IMR-90 (cell line): Measurements from ENCODE around the gene CPEB3. TPM values are rescaled to one million over a fixed set of nuclear protein-coding genes. Genes with fewer than 3 reads are reported as not detected.

Source experiments
- ATAC-seq: fragments of 200-7000 bp; cut with Tn5 transposase; 2 replicates; pipeline ENCODE4 v1.9.1; 2020; ENCODE audit warnings: low read depth, mild to moderate bottlenecking, moderate library complexity
- BruUV-seq: library from RNA; stranded (reverse); fragments of 400-500 nt; replicated peaks from 2 replicates; lab custom pipeline; 2021; lab: Mats Ljungman, UMichigan
- CTCF ChIA-PET: fragments of 300-600 bp; formaldehyde crosslinking; extraction: SDS; loops from one replicate; lab custom pipeline; 2021; ENCODE audit warnings: antibody characterized with exemption; lab: Yijun Ruan, JAX
- POLR2A ChIA-PET: fragments of 300-600 bp; sonication (Branson Sonifier 250); formaldehyde crosslinking; loops from one replicate; lab custom pipeline; 2022; ENCODE audit warnings: antibody characterized with exemption; ENCODE audit not compliant: unreplicated experiment; lab: Charles Lee
- DNase-seq: peaks from one replicate; pipeline ENCODE4 v3.0.0; 2013
- H2AFZ ChIP-seq: replicated peaks from 2 replicates; pipeline ENCODE3; 2013; ENCODE audit warnings: low read length, mild to moderate bottlenecking; ENCODE audit not compliant: poor library complexity
- H2AK5ac ChIP-seq: 2 replicates; pipeline ENCODE4 v1.6.1; 2013; ENCODE audit warnings: low read depth, low read length, inconsistent platforms
- H2AK9ac ChIP-seq: replicated peaks from 2 replicates; pipeline ENCODE3; 2013; ENCODE audit warnings: mild to moderate bottlenecking, low read depth, low read length, moderate library complexity; ENCODE audit not compliant: poor library complexity
- H2BK120ac ChIP-seq: 2 replicates; pipeline ENCODE4 v1.6.1; 2013; ENCODE audit warnings: low read depth, low read length, inconsistent platforms
- H2BK15ac ChIP-seq: 3 replicates; pipeline ENCODE4 v1.6.1; 2013; ENCODE audit warnings: low read depth, low read length, inconsistent platforms
- H2BK20ac ChIP-seq: 2 replicates; pipeline ENCODE4 v1.6.1; 2013; ENCODE audit warnings: low read depth, mild to moderate bottlenecking, inconsistent platforms, low read length, moderate library complexity
- H2BK5ac ChIP-seq: 2 replicates; pipeline ENCODE4 v1.6.1; 2013; ENCODE audit warnings: mild to moderate bottlenecking, low read depth, low read length, inconsistent platforms; ENCODE audit not compliant: poor library complexity, severe bottlenecking
- H3K14ac ChIP-seq: replicated peaks from 2 replicates; pipeline ENCODE4 v1.6.1; 2013; ENCODE audit warnings: low read depth, low read length, inconsistent platforms
- H3K18ac ChIP-seq: 2 replicates; pipeline ENCODE4 v1.6.1; 2013; ENCODE audit warnings: low read depth, low read length, control low read depth
- H3K23ac ChIP-seq: 2 replicates; pipeline ENCODE4 v1.6.1; 2013; ENCODE audit warnings: low read depth, low read length, inconsistent platforms
- H3K27ac ChIP-seq: 2 replicates; pipeline ENCODE4 v1.5.1; 2013; ENCODE audit warnings: mild to moderate bottlenecking, control low read depth, low read length; ENCODE audit not compliant: insufficient read depth
- H3K27me3 ChIP-seq: 2 replicates; pipeline ENCODE4 v1.6.1; 2013; ENCODE audit warnings: low read length; ENCODE audit not compliant: control insufficient read depth, insufficient read depth
- H3K36me3 ChIP-seq: 2 replicates; pipeline ENCODE4 v1.6.1; 2013; ENCODE audit warnings: low read length, mixed read lengths; ENCODE audit not compliant: control insufficient read depth, insufficient read depth
- H3K4ac ChIP-seq: 2 replicates; pipeline ENCODE4 v1.6.1; 2013; ENCODE audit warnings: low read depth, low read length, inconsistent platforms
- H3K4me1 ChIP-seq: 2 replicates; pipeline ENCODE4 v1.6.1; 2013; ENCODE audit warnings: low read length, mixed read lengths; ENCODE audit not compliant: control insufficient read depth, insufficient read depth
- H3K4me2 ChIP-seq: 2 replicates; pipeline ENCODE4 v1.6.1; 2013; ENCODE audit warnings: low read depth, mild to moderate bottlenecking, control low read depth, low read length, moderate library complexity
- H3K4me3 ChIP-seq: 2 replicates; pipeline ENCODE4 v1.5.1; 2013; ENCODE audit warnings: low read depth, mild to moderate bottlenecking, control low read depth, low read length, moderate library complexity; ENCODE audit not compliant: insufficient read depth
- H3K56ac ChIP-seq: 2 replicates; pipeline ENCODE4 v1.6.1; 2013; ENCODE audit warnings: low read length, inconsistent platforms; ENCODE audit not compliant: insufficient read depth; ENCODE audit errors: extremely low read depth
- H3K79me1 ChIP-seq, 2 experiments: 2 replicates each; pipeline ENCODE4 v1.6.1; 2013; ENCODE audit warnings: low read length in 2 of 2, inconsistent platforms in 1 of 2, low read depth in 1 of 2
- H3K9ac ChIP-seq: 2 replicates; pipeline ENCODE4 v1.6.1; 2013; ENCODE audit warnings: low read depth, low read length, control low read depth
- H3K9me1 ChIP-seq: 2 replicates; pipeline ENCODE4 v1.6.1; 2013; ENCODE audit warnings: low read length, inconsistent platforms; ENCODE audit not compliant: insufficient read depth
- H3K9me3 ChIP-seq: 2 replicates; pipeline ENCODE4 v1.6.1; 2013; ENCODE audit warnings: low read length; ENCODE audit not compliant: control insufficient read depth, insufficient read depth
- H4K20me1 ChIP-seq: 2 replicates; pipeline ENCODE4 v1.6.1; 2013; ENCODE audit warnings: low read length, inconsistent platforms; ENCODE audit not compliant: insufficient read depth
- H4K5ac ChIP-seq: 2 replicates; pipeline ENCODE4 v1.6.1; 2013; ENCODE audit warnings: mild to moderate bottlenecking, low read depth, low read length, control low read depth
- H4K8ac ChIP-seq, 2 experiments: 2 replicates each; pipeline ENCODE4 v1.6.1; 2013; ENCODE audit warnings: low read depth in 2 of 2, low read length in 2 of 2, control low read depth in 1 of 2, inconsistent platforms in 1 of 2
- H4K91ac ChIP-seq: 2 replicates; pipeline ENCODE4 v1.6.1; 2013; ENCODE audit warnings: low read depth, low read length, inconsistent platforms; ENCODE audit not compliant: insufficient read depth
- MAFK ChIP-seq: IDR thresholded peaks from 2 replicates; pipeline ENCODE4 v1.6.1; 2012; ENCODE audit warnings: low read depth, low read length, improper control_type of control experiment
- MXI1 ChIP-seq: IDR thresholded peaks from 2 replicates; pipeline ENCODE4 v1.6.1; 2012; ENCODE audit warnings: low read depth, mild to moderate bottlenecking, low read length, moderate library complexity, borderline replicate concordance
- RCOR1 ChIP-seq: IDR thresholded peaks from 2 replicates; pipeline ENCODE4 v1.6.1; 2012; ENCODE audit warnings: mild to moderate bottlenecking, low read length, improper control_type of control experiment; ENCODE audit not compliant: insufficient replicate concordance
- RFX5 ChIP-seq: IDR thresholded peaks from 2 replicates; pipeline ENCODE4 v1.8.0; 2012; ENCODE audit warnings: low read depth, mild to moderate bottlenecking, low read length, moderate library complexity
- dilution Hi-C: fragments of 300-500 bp; cut with HindIII; formaldehyde crosslinking; loops from one replicate; pipeline ENCODE4 v1.14.3; 2018; ENCODE audit warnings: low sequenced_read_pairs; ENCODE audit not compliant: unreplicated experiment
- in situ Hi-C: fragments of 300-500 bp; cut with MboI; formaldehyde crosslinking; loops from 3 replicates; pipeline ENCODE4 v1.14.3; 2019; ENCODE audit warnings: low sequenced_read_pairs, inconsistent platforms, mixed read lengths
- intact Hi-C: fragments of 100-400 bp; cut with micrococcal nuclease; formaldehyde crosslinking; loops from 2 replicates; pipeline ENCODE4 v1.10.0; 2022
- polyA plus RNA-seq, 3 experiments: library from polyadenylated mRNA; depleted of rRNA; stranded (reverse); fragments of >200 nt; gene quantifications; 2 replicates each; pipeline ENCODE4 v1.2.3, GENCODE V29; 2012; ENCODE audit warnings: low replicate concordance in 1 of 3
- total RNA-seq: library from RNA; depleted of rRNA; stranded (reverse); fragments of >200 nt; gene quantifications from 2 replicates; pipeline ENCODE4 v1.2.3, GENCODE V29; 2012
- TF ChIP-seq, protein P1 (sequence below): fragments of 150-350 bp; IDR thresholded peaks from 2 replicates; pipeline ENCODE4 v1.6.1; 2016; ENCODE audit warnings: low read depth, mild to moderate bottlenecking, low read length, moderate library complexity, borderline replicate concordance

Gene CPEB3
- total and polyA plus RNA-seq, 2 of the 4 experiments (the other 2 are of a cell fraction), result 0.18 to 0.36 TPM

DNA sequence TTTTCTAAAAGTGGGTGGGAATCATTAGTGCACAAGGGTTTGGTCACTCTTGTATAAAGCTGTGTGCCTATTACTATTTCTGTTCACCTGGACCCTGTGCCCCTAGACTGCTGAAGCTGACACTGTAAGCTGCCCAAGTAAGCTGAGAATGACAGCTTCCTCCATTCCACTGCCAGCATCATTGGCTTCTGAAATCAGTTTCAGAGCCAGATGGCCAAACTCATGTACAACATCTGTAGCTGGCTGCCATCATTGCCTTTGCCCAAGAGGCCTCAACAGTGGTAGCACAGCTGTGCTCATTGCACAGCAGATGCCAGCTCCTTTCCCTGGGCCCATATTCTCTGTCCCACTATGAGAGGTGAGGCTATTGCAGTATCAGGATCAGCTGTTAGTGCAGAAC lies 165.7 kb downstream of the CPEB3 start:
- H3K23ac ChIP-seq, result no peak overlapping the region
- no peak overlapping the region for H2AK9ac ChIP-seq
- peaks cover 7% of the 10 kb centered on the region for H3K9me1 ChIP-seq
- no peak overlapping the region for H3K4ac ChIP-seq
- no peak overlapping the region for H3K27ac ChIP-seq
- peaks cover 0 to 4% of the 10 kb centered on the region in 2 experiments; a peak in 1 of 4 replicates for H3K79me1 ChIP-seq
- peak overlapping the region; percentile 25; the same call in 1 of the 2 replicates for H3K14ac ChIP-seq
- intact Hi-C loops (no loop called here), in situ Hi-C loops (no loop called here), dilution Hi-C loops (no loop called here)
- no peak for DNase-seq
- BruUV-seq, result no TSS peak
- no peak overlapping the region for H3K56ac ChIP-seq
- H2AFZ ChIP-seq, result peak overlapping the region; percentile 26
- no peak overlapping the region for H2BK15ac ChIP-seq
- H4K8ac ChIP-seq, result no peak overlapping the region
- no peak overlapping the region for H3K9ac ChIP-seq
- peaks cover 6% of the 10 kb centered on the region for H3K27me3 ChIP-seq
- ATAC-seq, result no peak; the same call in 1 of the 2 replicates
- no peak overlapping the region for H2AK5ac ChIP-seq
- no peak overlapping the region for H2BK5ac ChIP-seq
- no peaks in the 10 kb centered on the region for H3K9me3 ChIP-seq
- ChIA-PET CTCF (interaction anchor here (0.7 to 0.9 kb wide), 3 partner anchors 9 to 491 kb away, joined by 3 to 4 read pairs (median 3); no protein-coding TSS in a partner anchor), POLR2A (no interaction called here)
- no peak overlapping the region for H3K18ac ChIP-seq
- H3K4me2 ChIP-seq, result peak overlapping the region; percentile 37; the same call in 1 of the 2 replicates
- H4K91ac ChIP-seq, result no peak overlapping the region
- H2BK120ac ChIP-seq, result no peak overlapping the region
- H4K5ac ChIP-seq, result no peak overlapping the region
- no peaks in the 10 kb centered on the region for H3K36me3 ChIP-seq
- H3K4me1 ChIP-seq, result peaks cover 8% of the 10 kb centered on the region
- TF ChIP-seq, protein P1, sequence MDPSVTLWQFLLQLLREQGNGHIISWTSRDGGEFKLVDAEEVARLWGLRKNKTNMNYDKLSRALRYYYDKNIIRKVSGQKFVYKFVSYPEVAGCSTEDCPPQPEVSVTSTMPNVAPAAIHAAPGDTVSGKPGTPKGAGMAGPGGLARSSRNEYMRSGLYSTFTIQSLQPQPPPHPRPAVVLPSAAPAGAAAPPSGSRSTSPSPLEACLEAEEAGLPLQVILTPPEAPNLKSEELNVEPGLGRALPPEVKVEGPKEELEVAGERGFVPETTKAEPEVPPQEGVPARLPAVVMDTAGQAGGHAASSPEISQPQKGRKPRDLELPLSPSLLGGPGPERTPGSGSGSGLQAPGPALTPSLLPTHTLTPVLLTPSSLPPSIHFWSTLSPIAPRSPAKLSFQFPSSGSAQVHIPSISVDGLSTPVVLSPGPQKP, result no peak
- TF ChIP-seq MAFK, result no peak
- TF ChIP-seq RFX5, result no peak
- TF ChIP-seq MXI1, result no peak
- no peak for TF ChIP-seq RCOR1
- no peak overlapping the region for H3K4me3 ChIP-seq
- H2BK20ac ChIP-seq, result no peak overlapping the region
- peaks cover 8% of the 10 kb centered on the region for H4K20me1 ChIP-seq
